IMR-90 (cell line): ENCODE data around the gene GAS2L2. TPM values are rescaled to one million over a fixed set of nuclear protein-coding genes. Genes with fewer than 3 reads are reported as not detected.

Experiments
- ATAC-seq: fragments of 200-7000 bp; cut with Tn5 transposase; 2 replicates; pipeline ENCODE4 v1.9.1; 2020; ENCODE audit warnings: low read depth, mild to moderate bottlenecking, moderate library complexity
- BruUV-seq: library from RNA; stranded (reverse); fragments of 400-500 nt; replicated peaks from 2 replicates; lab custom pipeline; 2021; lab: Mats Ljungman, UMichigan
- CTCF ChIA-PET: fragments of 300-600 bp; formaldehyde crosslinking; extraction: SDS; loops from one replicate; lab custom pipeline; 2021; ENCODE audit warnings: antibody characterized with exemption; lab: Yijun Ruan, JAX
- POLR2A ChIA-PET: fragments of 300-600 bp; sonication (Branson Sonifier 250); formaldehyde crosslinking; loops from one replicate; lab custom pipeline; 2022; ENCODE audit warnings: antibody characterized with exemption; ENCODE audit not compliant: unreplicated experiment; lab: Charles Lee
- DNase-seq: peaks from one replicate; pipeline ENCODE4 v3.0.0; 2013
- H2AFZ ChIP-seq: replicated peaks from 2 replicates; pipeline ENCODE3; 2013; ENCODE audit warnings: low read length, mild to moderate bottlenecking; ENCODE audit not compliant: poor library complexity
- H2AK5ac ChIP-seq: 2 replicates; pipeline ENCODE4 v1.6.1; 2013; ENCODE audit warnings: low read depth, low read length, inconsistent platforms
- H2AK9ac ChIP-seq: replicated peaks from 2 replicates; pipeline ENCODE3; 2013; ENCODE audit warnings: mild to moderate bottlenecking, low read depth, low read length, moderate library complexity; ENCODE audit not compliant: poor library complexity
- H2BK120ac ChIP-seq: 2 replicates; pipeline ENCODE4 v1.6.1; 2013; ENCODE audit warnings: low read depth, low read length, inconsistent platforms
- H2BK15ac ChIP-seq: 3 replicates; pipeline ENCODE4 v1.6.1; 2013; ENCODE audit warnings: low read depth, low read length, inconsistent platforms
- H2BK20ac ChIP-seq: 2 replicates; pipeline ENCODE4 v1.6.1; 2013; ENCODE audit warnings: low read depth, mild to moderate bottlenecking, inconsistent platforms, low read length, moderate library complexity
- H2BK5ac ChIP-seq: 2 replicates; pipeline ENCODE4 v1.6.1; 2013; ENCODE audit warnings: mild to moderate bottlenecking, low read depth, low read length, inconsistent platforms; ENCODE audit not compliant: poor library complexity, severe bottlenecking
- H3K14ac ChIP-seq: replicated peaks from 2 replicates; pipeline ENCODE4 v1.6.1; 2013; ENCODE audit warnings: low read depth, low read length, inconsistent platforms
- H3K18ac ChIP-seq: 2 replicates; pipeline ENCODE4 v1.6.1; 2013; ENCODE audit warnings: low read depth, low read length, control low read depth
- H3K23ac ChIP-seq: 2 replicates; pipeline ENCODE4 v1.6.1; 2013; ENCODE audit warnings: low read depth, low read length, inconsistent platforms
- H3K27ac ChIP-seq: 2 replicates; pipeline ENCODE4 v1.5.1; 2013; ENCODE audit warnings: mild to moderate bottlenecking, control low read depth, low read length; ENCODE audit not compliant: insufficient read depth
- H3K27me3 ChIP-seq: 2 replicates; pipeline ENCODE4 v1.6.1; 2013; ENCODE audit warnings: low read length; ENCODE audit not compliant: control insufficient read depth, insufficient read depth
- H3K36me3 ChIP-seq: 2 replicates; pipeline ENCODE4 v1.6.1; 2013; ENCODE audit warnings: low read length, mixed read lengths; ENCODE audit not compliant: control insufficient read depth, insufficient read depth
- H3K4ac ChIP-seq: 2 replicates; pipeline ENCODE4 v1.6.1; 2013; ENCODE audit warnings: low read depth, low read length, inconsistent platforms
- H3K4me1 ChIP-seq: 2 replicates; pipeline ENCODE4 v1.6.1; 2013; ENCODE audit warnings: low read length, mixed read lengths; ENCODE audit not compliant: control insufficient read depth, insufficient read depth
- H3K4me2 ChIP-seq: 2 replicates; pipeline ENCODE4 v1.6.1; 2013; ENCODE audit warnings: low read depth, mild to moderate bottlenecking, control low read depth, low read length, moderate library complexity
- H3K4me3 ChIP-seq: 2 replicates; pipeline ENCODE4 v1.5.1; 2013; ENCODE audit warnings: low read depth, mild to moderate bottlenecking, control low read depth, low read length, moderate library complexity; ENCODE audit not compliant: insufficient read depth
- H3K56ac ChIP-seq: 2 replicates; pipeline ENCODE4 v1.6.1; 2013; ENCODE audit warnings: low read length, inconsistent platforms; ENCODE audit not compliant: insufficient read depth; ENCODE audit errors: extremely low read depth
- H3K79me1 ChIP-seq, 2 experiments: 2 replicates each; pipeline ENCODE4 v1.6.1; 2013; ENCODE audit warnings: low read length in 2 of 2, inconsistent platforms in 1 of 2, low read depth in 1 of 2
- H3K9ac ChIP-seq: 2 replicates; pipeline ENCODE4 v1.6.1; 2013; ENCODE audit warnings: low read depth, low read length, control low read depth
- H3K9me1 ChIP-seq: 2 replicates; pipeline ENCODE4 v1.6.1; 2013; ENCODE audit warnings: low read length, inconsistent platforms; ENCODE audit not compliant: insufficient read depth
- H3K9me3 ChIP-seq: 2 replicates; pipeline ENCODE4 v1.6.1; 2013; ENCODE audit warnings: low read length; ENCODE audit not compliant: control insufficient read depth, insufficient read depth
- H4K20me1 ChIP-seq: 2 replicates; pipeline ENCODE4 v1.6.1; 2013; ENCODE audit warnings: low read length, inconsistent platforms; ENCODE audit not compliant: insufficient read depth
- H4K5ac ChIP-seq: 2 replicates; pipeline ENCODE4 v1.6.1; 2013; ENCODE audit warnings: mild to moderate bottlenecking, low read depth, low read length, control low read depth
- H4K8ac ChIP-seq, 2 experiments: 2 replicates each; pipeline ENCODE4 v1.6.1; 2013; ENCODE audit warnings: low read depth in 2 of 2, low read length in 2 of 2, control low read depth in 1 of 2, inconsistent platforms in 1 of 2
- H4K91ac ChIP-seq: 2 replicates; pipeline ENCODE4 v1.6.1; 2013; ENCODE audit warnings: low read depth, low read length, inconsistent platforms; ENCODE audit not compliant: insufficient read depth
- CEBPB ChIP-seq: IDR thresholded peaks from 2 replicates; pipeline ENCODE4 v1.6.1; 2012; ENCODE audit warnings: low read depth, low read length, improper control_type of control experiment
- CTCF ChIP-seq: conservative IDR thresholded peaks from 2 replicates; pipeline ENCODE4 v1.5.1; 2012; ENCODE audit warnings: mild to moderate bottlenecking, low read depth, low read length, improper control_type of control experiment
- ELK1 ChIP-seq: fragments of 150-350 bp; IDR thresholded peaks from 2 replicates; pipeline ENCODE4 v1.6.1; 2016; ENCODE audit warnings: low read depth, mild to moderate bottlenecking, low read length, moderate library complexity, borderline replicate concordance
- FOS ChIP-seq: fragments of 150-350 bp; IDR thresholded peaks from 2 replicates; pipeline ENCODE4 v1.6.1; 2016; ENCODE audit warnings: low read depth, low read length
- MAZ ChIP-seq: IDR thresholded peaks from 2 replicates; pipeline ENCODE4 v1.6.1; 2012; ENCODE audit warnings: low read depth, mild to moderate bottlenecking, low read length, improper control_type of control experiment, moderate library complexity, borderline replicate concordance
- NFE2L2 ChIP-seq: fragments of 150-350 bp; IDR thresholded peaks from 2 replicates; pipeline ENCODE4 v1.6.1; 2016; ENCODE audit warnings: low read depth, mild to moderate bottlenecking, low read length
- POLR2A ChIP-seq: IDR thresholded peaks from 2 replicates; pipeline ENCODE4 v1.6.1; 2012; ENCODE audit warnings: mild to moderate bottlenecking, low read depth, low read length
- RAD21 ChIP-seq: IDR thresholded peaks from 2 replicates; pipeline ENCODE4 v1.6.1; 2012; ENCODE audit warnings: low read length, improper control_type of control experiment
- WGBS, 2 experiments: methylation state at CpG; one replicate each; pipeline versions ENCODE4 v1.1.5 to v1.1.7; 2013; ENCODE audit warnings: missing lambda C conversion rate in 2 of 2; ENCODE audit not compliant: insufficient read length in 1 of 2; ENCODE audit errors: extremely low coverage in 2 of 2; 5-methylcytosine and 5-hydroxymethylcytosine counted together
- dilution Hi-C: fragments of 300-500 bp; cut with HindIII; formaldehyde crosslinking; loops from one replicate; pipeline ENCODE4 v1.14.3; 2018; ENCODE audit warnings: low sequenced_read_pairs; ENCODE audit not compliant: unreplicated experiment
- in situ Hi-C: fragments of 300-500 bp; cut with MboI; formaldehyde crosslinking; loops from 3 replicates; pipeline ENCODE4 v1.14.3; 2019; ENCODE audit warnings: low sequenced_read_pairs, inconsistent platforms, mixed read lengths
- intact Hi-C: fragments of 100-400 bp; cut with micrococcal nuclease; formaldehyde crosslinking; loops from 2 replicates; pipeline ENCODE4 v1.10.0; 2022
- polyA plus RNA-seq, 3 experiments: library from polyadenylated mRNA; depleted of rRNA; stranded (reverse); fragments of >200 nt; gene quantifications; 2 replicates each; pipeline ENCODE4 v1.2.3, GENCODE V29; 2012; ENCODE audit warnings: low replicate concordance in 1 of 3
- total RNA-seq: library from RNA; depleted of rRNA; stranded (reverse); fragments of >200 nt; gene quantifications from 2 replicates; pipeline ENCODE4 v1.2.3, GENCODE V29; 2012

GAS2L2 gene
- total and polyA plus RNA-seq, 2 of the 4 experiments (the other 2 are of a cell fraction): 0.02 TPM; not detected in 1

GRCh38 chr17:35709874-35710273 is 43.2 kb downstream of the GAS2L2 start:
- H2BK5ac ChIP-seq: no peak overlapping the region
- H3K23ac ChIP-seq: no peak overlapping the region
- H3K9me3 ChIP-seq: no peaks in the 10 kb centered on the region
- H3K4me2 ChIP-seq: no peak overlapping the region
- no peak overlapping the region for H4K8ac ChIP-seq
- peaks cover 4 to 14% of the 10 kb centered on the region in 2 experiments; a peak in 3 of 4 replicates for H3K79me1 ChIP-seq
- in situ Hi-C loops (no loop called here), dilution Hi-C loops (no loop called here), intact Hi-C loops (loop anchor here (5.0 kb wide), 1 partner anchor 33 kb away; no protein-coding TSS in a partner anchor)
- ChIA-PET CTCF (interaction anchor here (0.8 kb wide), 1 partner anchor 9 kb away, joined by 3 read pairs; no protein-coding TSS in a partner anchor), POLR2A (no interaction called here)
- no peak overlapping the region for H4K5ac ChIP-seq
- no peak overlapping the region for H2AFZ ChIP-seq
- peaks cover 10% of the 10 kb centered on the region; the same call in 1 of the 2 replicates for H4K20me1 ChIP-seq
- no peak overlapping the region for H2BK120ac ChIP-seq
- H4K91ac ChIP-seq: no peak overlapping the region
- ATAC-seq (no peak), DNase-seq (peak; percentile 34)
- no peak overlapping the region for H3K56ac ChIP-seq
- no peaks in the 10 kb centered on the region; the same call in 1 of the 2 replicates for H3K9me1 ChIP-seq
- H3K4ac ChIP-seq: no peak overlapping the region
- no peak overlapping the region for H3K18ac ChIP-seq
- TF ChIP-seq NFE2L2 (no peak), MAZ (no peak), RAD21 (no peak), POLR2A (no peak), ELK1 (no peak), CTCF (no peak), FOS (no peak), CEBPB (no peak)
- peaks cover 17% of the 10 kb centered on the region for H3K36me3 ChIP-seq
- H2AK9ac ChIP-seq: no peak overlapping the region
- no peak overlapping the region for H3K9ac ChIP-seq
- H3K27ac ChIP-seq: no peak overlapping the region
- H3K4me3 ChIP-seq: no peak overlapping the region
- H3K4me1 ChIP-seq: peaks cover 2% of the 10 kb centered on the region
- H2BK20ac ChIP-seq: no peak overlapping the region
- H2BK15ac ChIP-seq: no peak overlapping the region
- H3K27me3 ChIP-seq: no peaks in the 10 kb centered on the region
- no peak overlapping the region for H2AK5ac ChIP-seq
- no TSS peak for BruUV-seq
- no CpG with 5 or more reads among the region's 3 CpGs for WGBS, 2 experiments
- H3K14ac ChIP-seq: no peak overlapping the region
